ENCODE results near the gene IBTK. TPM values are rescaled to one million over a fixed set of nuclear protein-coding genes. Genes with fewer than 3 reads are reported as not detected.

Gene IBTK
- total RNA-seq, 1 experiment from 2014 or later, result 25.9 TPM

GRCh38 chr6:82144007-82144851 lies 103.3 kb downstream of the IBTK start:
- H3K36me3 ChIP-seq (ENCODE audit: low read depth), result no peaks in the 10 kb centered on the region
- intact Hi-C loops (cut with micrococcal nuclease; ENCODE audit: unreplicated experiment), result no loop called here
- H3K9me3 ChIP-seq (ENCODE audit: insufficient read depth, low read depth), result no peaks in the 10 kb centered on the region
- H3K79me2 ChIP-seq (ENCODE audit: low read depth), result no peaks in the 10 kb centered on the region
- peak; percentile 17 to 51 for DNase-seq
- no peaks in the 10 kb centered on the region for H4K20me1 ChIP-seq (ENCODE audit: insufficient read depth)
- H3K27ac ChIP-seq, result peak overlapping the region; percentile 37; the same call in 1 of the 2 replicates
- no peak for TF ChIP-seq EZH2 (IDR thresholded peaks at IDR 0.05; ENCODE audit: low read depth)
- no peak for TF ChIP-seq CTCF (conservative IDR thresholded peaks at IDR 0.05)
- CTCF ChIA-PET, result no interaction called here
- POLR2A ChIA-PET (ENCODE audit: unreplicated experiment), result interaction anchor here (0.7 kb wide), 1 partner anchor 1969 kb away, joined by 3 read pairs; no protein-coding TSS in a partner anchor
- no peaks in the 10 kb centered on the region for H3K27me3 ChIP-seq (ENCODE audit: insufficient read depth, low read depth)
- H3K4me2 ChIP-seq, result peak overlapping the region; percentile 62; the same call in 1 of the 2 replicates
- no TSS peak for BruUV-seq (replicated peaks)
- H2AFZ ChIP-seq, result no peak overlapping the region
- H3K4me1 ChIP-seq (replicated peaks; ENCODE audit: insufficient read depth), result peaks cover 16% of the 10 kb centered on the region
- H3K4me3 ChIP-seq, result no peak overlapping the region
- no peaks in the 10 kb centered on the region; the same call in 1 of the 2 replicates for H3F3A ChIP-seq (ENCODE audit: insufficient read depth, low read depth)
- no peaks in the 10 kb centered on the region for H3K9me2 ChIP-seq (ENCODE audit: insufficient read depth)

GRCh38 chr6:82143041-82143481 lies 104.5 kb downstream of the IBTK start:
- H3K9me3 ChIP-seq (ENCODE audit: insufficient read depth, low read depth), result no peaks in the 10 kb centered on the region
- POLR2A ChIA-PET (ENCODE audit: unreplicated experiment), result no interaction called here

GRCh38 chr6:82142524-82142923 lies 105.0 kb downstream of the IBTK start:
- no peaks in the 10 kb centered on the region for H3K9me2 ChIP-seq (ENCODE audit: insufficient read depth)
- no peaks in the 10 kb centered on the region for H3K79me2 ChIP-seq (ENCODE audit: low read depth)
- no peaks in the 10 kb centered on the region for H3K9me3 ChIP-seq (ENCODE audit: insufficient read depth, low read depth)
- no peaks in the 10 kb centered on the region; the same call in 1 of the 2 replicates for H3F3A ChIP-seq (ENCODE audit: insufficient read depth, low read depth)
- DNase-seq, result no peak
- no peak overlapping the region for H3K4me3 ChIP-seq
- no peak overlapping the region for H2AFZ ChIP-seq
- H3K27me3 ChIP-seq (ENCODE audit: insufficient read depth, low read depth), result no peaks in the 10 kb centered on the region
- no peak overlapping the region for H3K27ac ChIP-seq
- intact Hi-C loops (cut with micrococcal nuclease; ENCODE audit: unreplicated experiment), result no loop called here
- ChIA-PET POLR2A (ENCODE audit: unreplicated experiment) (no interaction called here), CTCF (no interaction called here)
- H4K20me1 ChIP-seq (ENCODE audit: insufficient read depth), result no peaks in the 10 kb centered on the region
- no TSS peak for BruUV-seq (replicated peaks)
- no peak for TF ChIP-seq CTCF (conservative IDR thresholded peaks at IDR 0.05)
- no peak for TF ChIP-seq EZH2 (IDR thresholded peaks at IDR 0.05; ENCODE audit: low read depth)
- H3K36me3 ChIP-seq (ENCODE audit: low read depth), result no peaks in the 10 kb centered on the region
- peaks cover 16% of the 10 kb centered on the region for H3K4me1 ChIP-seq (replicated peaks; ENCODE audit: insufficient read depth)
- H3K4me2 ChIP-seq, result no peak overlapping the region

More at GRCh38 chr6:82143041-82143481, 104.5 kb downstream of the IBTK start:
- Histone ChIP-seq H3K4me3 (no peak overlapping the region), H2AFZ (no peak overlapping the region), H3K79me2 (ENCODE audit: low read depth) (no peaks in the 10 kb centered on the region), H3K27me3 (ENCODE audit: insufficient read depth, low read depth) (no peaks in the 10 kb centered on the region), H3F3A (ENCODE audit: insufficient read depth, low read depth) (no peaks in the 10 kb centered on the region; the same call in 1 of the 2 replicates), H3K27ac (no peak overlapping the region), H4K20me1 (ENCODE audit: insufficient read depth) (no peaks in the 10 kb centered on the region), H3K4me1 (replicated peaks; ENCODE audit: insufficient read depth) (peaks cover 16% of the 10 kb centered on the region), H3K9me2 (ENCODE audit: insufficient read depth) (no peaks in the 10 kb centered on the region), H3K4me2 (no peak overlapping the region), H3K36me3 (ENCODE audit: low read depth) (no peaks in the 10 kb centered on the region)
- TF ChIP-seq EZH2 (IDR thresholded peaks at IDR 0.05; ENCODE audit: low read depth) (no peak), CTCF (conservative IDR thresholded peaks at IDR 0.05) (no peak)
- intact Hi-C loops (cut with micrococcal nuclease; ENCODE audit: unreplicated experiment), result no loop called here
- DNase-seq, result no peak
- no TSS peak for BruUV-seq (replicated peaks)
- CTCF ChIA-PET, result interaction anchor here (0.5 kb wide), 1 partner anchor 1499 kb away, joined by 3 read pairs; no protein-coding TSS in a partner anchor
